ENCODE results near the gene CALHM5.

CALHM5 gene

DNA sequence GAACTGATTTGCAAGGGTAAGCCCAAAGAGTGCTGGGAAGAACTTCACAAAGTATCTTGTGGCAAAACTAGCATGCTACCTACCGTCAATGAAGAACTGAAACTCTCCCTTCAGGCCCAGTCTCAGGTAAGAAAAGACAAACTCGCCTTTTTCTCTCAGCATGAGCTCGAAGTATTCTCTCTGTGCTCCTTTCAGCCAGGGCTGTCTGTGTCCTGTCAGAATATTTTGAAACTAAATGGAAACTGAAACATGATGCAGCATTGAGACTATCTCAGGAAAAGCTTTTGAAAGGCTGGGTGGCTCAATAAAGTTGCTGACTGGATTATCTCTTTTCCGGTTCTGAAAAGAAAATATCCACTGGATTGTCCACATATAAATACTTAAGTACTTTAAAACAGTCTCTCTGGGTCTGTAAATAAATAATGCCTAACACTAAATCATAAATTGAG lies 696 bp downstream of the CALHM5 start:
- DNase-seq = no peak

DNA sequence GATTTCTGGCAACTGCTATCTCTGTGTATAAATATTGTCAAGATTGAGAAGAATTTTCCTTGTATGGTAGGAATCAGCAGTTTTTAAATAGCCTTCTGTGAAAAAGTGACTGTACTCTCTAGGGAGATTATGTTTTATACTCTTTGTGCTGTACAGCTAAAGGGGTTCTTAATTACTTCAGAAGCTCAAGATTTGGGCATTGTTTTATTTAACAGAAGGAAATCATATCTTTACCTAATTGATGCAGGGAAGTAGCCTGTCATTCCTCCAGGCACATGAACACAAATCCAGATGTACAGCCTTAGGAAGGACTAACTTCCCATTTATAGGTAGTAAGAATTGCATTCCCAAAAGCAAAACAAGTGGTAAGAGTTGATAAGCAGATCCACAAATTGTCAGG lies 1.3 kb downstream of the CALHM5 start:
- no peak for DNase-seq

DNA sequence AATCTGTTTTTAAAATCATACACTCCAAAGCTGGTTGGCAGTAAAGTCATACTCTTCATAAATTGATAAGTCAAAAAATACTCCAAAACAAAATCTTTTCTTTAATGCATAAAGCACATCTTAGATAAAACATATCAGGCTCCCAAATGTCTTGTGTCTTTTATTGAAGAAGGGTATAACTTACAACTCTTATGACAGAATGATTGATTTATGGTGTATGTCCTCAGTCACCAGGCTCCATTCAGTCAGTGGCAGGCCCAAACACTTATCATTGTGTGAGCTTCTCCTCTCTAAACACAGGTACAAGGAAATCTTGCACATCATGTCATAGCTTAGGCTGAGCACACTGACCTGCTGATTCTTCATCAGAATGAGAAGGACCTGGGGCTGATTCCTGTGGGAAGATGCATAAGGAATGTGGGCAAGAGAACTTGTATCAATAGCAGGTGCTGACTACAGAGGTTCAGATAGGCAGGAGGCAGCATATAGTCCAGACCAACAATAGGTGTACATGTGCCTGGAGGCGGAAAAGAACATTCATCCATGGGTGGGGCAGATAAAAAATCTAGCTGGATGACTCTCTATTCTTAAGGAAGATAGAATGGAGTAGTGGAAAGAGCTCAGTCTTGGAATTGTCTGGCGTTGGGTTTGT lies 1.9 kb downstream of the CALHM5 start:
- no peak for DNase-seq

DNA sequence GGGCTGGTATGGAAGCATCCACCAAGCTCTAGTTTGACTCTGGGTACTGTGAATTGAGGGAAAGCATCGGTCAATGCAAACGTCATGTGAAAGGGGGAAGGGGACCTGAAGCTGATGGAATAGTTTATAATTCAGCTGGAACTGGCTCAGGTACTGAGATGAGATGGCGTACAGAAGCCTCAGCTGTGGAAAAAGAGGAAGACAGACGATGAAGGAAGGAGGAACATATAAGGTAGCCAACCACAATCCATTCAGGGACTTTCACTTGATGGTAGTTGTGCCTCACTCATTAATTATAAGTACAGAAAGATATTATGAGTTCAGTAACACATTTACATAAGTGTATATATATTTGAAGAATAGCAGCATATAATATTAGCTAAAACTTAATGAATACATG lies 2.7 kb downstream of the CALHM5 start:
- DNase-seq = no peak

DNA sequence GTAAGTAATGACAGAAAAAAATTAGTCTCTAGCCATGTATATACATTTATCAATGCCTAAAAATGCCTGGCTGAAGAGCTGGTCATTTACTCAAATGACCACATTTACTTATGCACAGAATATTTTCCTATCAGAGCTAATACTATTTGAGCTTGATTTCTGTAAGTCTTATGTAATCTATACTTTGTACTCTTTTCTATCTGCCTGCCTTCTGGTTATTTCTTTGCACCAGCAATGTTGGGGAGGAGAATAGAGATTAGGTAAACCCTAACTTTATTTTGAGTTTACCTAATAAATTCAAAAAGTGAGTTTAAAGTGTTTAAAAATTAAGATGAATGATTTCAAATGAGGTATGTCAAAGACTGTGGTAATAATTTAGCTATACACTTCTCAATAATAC lies 3.7 kb downstream of the CALHM5 start:
- no peak for DNase-seq

DNA sequence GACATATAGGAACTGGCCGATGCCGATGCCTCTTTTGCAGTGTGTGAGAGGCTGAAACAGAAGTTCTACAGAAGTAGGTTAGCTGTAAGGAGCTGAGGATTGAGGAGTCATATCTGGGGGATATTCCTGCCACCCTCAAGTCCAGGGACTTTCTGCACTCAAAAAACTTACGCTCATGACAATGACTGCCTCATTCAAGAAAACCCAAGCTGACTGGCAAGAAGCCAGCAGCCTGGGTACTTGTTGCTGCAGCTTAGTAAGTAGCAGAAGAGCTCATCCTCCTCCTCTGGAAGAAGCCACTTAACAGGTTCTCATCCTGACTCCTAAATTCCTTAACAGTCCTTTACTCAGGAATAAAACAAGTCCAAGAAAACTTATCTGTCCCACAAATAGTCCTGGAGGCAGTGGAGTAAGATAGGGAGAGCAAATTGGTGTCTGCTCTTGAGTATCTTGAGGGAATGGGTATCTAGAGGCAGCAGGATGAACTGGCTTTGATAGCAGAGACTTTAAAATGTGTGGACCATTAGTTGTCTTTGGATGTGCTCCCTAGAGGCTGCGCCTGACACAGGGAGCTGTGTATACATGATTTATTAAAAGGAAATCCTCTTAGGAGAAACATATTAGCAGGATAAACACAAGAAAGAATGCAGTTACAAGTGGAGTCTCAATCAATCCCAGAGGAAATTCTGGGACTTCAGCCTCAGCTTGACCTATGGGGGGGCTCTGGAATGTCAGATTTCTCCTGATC lies 7.4 kb downstream of the CALHM5 start:
- peak in 1 of 2 experiments; percentile 38 for DNase-seq

DNA sequence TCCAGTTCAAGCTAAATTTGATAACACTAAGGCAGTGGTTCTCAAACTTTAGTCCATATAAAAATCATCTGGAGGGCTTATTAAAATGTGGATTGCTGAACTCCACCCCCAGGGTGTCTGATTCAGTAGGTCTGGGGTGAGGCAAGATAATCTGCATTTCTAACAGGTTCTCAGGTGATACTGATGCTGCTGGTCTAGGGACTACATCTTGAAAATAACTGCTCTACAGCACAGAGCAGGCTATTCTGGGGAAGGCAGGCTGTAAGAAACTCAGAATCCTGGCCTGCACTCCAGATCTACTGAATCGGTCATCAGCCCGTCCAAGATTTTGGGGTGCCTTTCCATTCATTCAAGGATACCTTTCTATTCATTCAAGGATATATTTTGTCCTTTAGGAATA lies 11.5 kb downstream of the CALHM5 start:
- no peak for DNase-seq

DNA sequence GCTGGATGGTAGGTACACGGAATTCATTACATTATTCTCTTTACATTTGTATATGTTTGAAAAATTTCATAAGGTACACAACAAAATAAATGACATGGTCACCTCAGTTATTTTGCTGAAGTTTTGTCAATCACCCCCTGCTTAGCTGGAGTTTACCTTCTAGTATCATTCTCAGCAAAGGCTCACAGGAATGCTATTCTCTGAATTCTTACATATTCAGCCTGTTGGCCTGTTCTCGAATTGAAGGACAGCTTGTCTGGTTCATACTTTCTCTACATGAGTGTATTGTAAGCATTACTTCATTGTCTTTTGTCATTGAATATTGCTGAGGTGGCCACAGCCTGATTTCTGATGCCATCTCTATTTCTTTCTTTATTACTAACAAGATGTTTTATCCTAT lies 12.8 kb downstream of the CALHM5 start:
- DNase-seq = no peak

DNA sequence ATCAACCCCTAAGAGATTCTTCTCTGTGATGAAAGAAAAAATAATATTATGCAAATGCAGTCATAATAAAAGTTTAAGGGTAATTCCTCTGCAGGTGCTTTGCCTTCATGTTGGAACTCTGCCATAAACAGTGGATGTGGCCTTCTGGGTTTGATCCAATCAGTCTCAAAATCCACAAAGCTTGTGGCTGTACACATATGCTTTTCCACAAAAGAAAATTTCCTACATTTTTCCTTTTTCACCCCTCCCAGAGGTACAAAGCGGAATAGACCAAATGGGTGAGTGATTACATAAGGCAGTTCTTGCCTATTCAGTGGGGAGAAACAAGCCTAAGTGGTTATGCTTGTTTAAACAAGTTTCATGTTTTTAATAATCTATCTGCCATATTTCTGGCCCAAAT lies 16.7 kb downstream of the CALHM5 start:
- no peak for DNase-seq

DNA sequence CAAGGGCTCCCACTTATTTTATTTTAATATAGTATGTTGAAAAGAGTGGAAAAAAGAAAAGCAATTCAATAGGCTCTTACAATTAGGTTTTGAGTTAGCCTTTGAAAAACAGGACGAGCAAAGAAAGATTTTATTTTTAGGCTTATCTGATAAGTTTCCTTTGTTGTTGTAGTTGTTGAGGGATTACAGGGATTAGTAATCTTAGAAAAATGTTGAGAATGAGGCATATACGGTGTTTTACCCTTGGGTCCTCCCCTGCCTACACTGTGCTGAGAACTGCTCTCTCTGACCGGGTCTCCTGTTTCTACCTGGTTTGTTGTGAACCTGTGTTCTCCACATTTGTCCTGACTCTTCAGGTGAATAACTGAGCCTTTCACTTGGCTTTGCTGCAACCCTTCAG lies 17.3 kb downstream of the CALHM5 start:
- DNase-seq = no peak

DNA sequence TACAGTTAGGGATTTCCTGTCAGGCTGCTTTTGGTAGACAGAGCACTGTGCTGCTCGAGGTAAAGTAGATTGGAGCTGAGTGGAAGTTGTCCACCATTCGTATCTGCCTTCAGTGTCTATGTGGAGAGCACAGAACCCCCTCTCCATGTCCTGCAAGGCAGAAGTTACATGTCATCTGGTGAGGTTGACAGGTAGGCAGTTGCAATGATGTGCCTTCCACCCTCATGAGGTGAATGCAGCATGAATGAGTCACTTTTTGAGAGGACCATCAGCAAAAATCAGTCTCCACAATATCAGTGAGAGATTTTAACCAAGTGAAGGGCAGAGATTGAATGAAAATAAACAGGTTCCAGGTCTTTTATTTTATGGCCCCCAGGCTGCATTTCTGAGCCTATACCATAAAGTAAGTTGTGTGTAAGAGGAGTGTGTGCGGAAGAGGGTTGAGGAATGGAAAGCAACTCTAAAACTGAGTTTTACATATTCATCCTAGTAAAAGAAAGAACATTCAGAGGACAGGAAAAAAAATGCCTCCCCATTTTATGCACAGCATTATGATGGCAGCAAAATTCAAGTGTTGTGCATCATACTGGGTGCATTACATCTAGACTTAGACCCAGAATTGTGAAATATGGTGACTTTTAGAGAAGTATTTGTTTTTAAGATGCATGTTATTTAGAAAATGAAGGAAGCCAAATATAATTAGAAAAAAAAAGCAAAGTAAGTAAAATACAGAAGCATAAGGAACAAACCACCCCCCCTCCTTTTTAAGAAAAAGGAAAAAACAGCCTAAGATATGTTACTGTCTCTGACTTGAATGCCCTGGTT lies 18.2 kb downstream of the CALHM5 start:
- no peak for DNase-seq

DNA sequence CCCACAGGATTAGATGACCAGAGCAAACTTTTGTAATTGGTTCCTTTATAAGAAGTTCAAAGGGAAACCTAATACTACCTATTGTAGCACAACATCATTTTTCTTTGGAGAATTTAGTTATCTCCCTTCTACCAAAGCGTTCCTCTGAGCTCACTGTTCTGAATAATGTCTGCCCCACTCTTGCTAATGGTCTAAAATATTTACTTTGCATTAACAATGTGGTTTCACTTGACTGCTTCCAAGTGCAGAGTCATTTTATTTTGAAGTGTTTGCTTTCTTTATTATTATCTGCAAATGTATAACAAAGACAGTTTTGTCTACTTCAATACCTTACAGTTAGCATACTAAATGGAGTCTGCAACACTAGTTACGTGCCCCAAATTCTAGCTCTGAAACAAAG lies 19.0 kb downstream of the CALHM5 start:
- no peak for DNase-seq

DNA sequence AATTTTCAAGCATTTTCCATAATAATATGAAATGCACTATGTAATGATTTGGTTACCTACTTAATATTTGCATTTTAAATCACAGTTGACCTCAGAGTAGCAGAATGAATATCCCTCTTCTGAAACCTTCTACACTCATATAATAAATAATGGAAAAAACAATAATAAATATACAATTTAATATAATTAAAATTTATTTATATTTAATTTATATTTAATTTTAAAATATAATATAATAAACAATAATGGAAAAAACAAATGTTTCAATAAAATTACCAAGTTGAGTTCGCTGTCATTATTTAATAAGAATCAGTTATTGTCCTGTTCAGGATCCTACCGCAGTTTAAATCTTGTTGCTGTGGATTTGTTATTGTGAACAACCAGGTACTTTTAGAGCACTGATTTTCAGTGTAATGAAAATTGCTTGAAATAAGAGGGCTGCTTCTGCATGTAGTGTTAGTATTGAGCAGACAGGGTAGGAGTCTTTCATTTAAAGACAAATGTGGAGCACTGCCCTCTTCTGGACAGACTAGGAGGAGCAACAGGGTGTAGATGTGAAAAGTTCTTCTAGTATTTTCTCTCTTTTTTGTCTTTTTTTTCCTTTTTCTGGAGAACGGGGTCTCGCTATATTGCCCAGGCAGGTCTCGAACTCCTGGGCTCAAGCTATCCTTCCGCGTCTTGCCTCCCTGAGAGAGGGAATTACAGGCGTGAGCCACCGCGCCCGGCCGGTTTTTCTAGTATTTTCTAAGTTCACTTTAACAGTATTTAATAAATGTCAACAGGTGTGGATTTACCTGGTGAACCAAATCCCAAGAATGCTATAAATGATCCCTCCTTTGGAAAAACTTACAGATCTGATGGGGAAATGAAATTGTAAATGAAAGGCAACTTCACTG lies 20.5 kb downstream of the CALHM5 start:
- DNase-seq = peak in 1 of 2 experiments; percentile 55

DNA sequence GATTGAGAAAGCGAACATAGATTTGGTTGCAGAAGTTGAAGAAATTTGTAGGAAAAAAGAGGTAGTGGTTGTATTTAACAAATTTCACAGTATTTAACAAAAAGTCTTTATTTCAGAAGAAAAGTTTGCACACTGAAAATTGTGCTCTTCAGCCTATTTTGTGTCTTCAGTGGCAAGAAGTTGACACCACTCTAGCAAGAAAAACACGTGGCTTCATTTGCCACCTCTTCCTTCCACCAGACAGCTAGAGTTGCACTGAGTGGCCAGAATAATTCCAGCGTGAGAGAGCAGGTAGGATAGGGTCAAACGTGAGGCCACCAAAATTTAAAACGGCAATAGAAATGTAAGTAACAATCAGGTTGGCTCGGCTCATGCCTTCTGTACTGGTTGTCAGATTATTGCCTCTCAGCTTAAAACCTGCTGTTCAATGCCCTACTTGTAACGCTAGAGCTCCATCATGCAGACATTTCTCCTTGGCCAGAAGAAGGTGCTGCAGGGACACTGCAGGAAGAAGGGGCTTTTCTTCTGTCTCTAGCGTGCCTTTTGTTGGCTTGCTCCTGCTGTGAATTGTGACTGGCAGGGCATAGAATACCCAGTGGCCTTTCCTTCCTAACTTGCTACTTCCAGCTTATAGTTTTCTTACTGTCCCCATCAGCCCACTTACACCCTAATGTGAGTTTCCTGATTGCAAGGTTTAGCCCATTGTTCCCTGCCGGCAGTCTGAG lies 22.0 kb downstream of the CALHM5 start:
- peak in 1 of 2 experiments; percentile 34 for DNase-seq

DNA sequence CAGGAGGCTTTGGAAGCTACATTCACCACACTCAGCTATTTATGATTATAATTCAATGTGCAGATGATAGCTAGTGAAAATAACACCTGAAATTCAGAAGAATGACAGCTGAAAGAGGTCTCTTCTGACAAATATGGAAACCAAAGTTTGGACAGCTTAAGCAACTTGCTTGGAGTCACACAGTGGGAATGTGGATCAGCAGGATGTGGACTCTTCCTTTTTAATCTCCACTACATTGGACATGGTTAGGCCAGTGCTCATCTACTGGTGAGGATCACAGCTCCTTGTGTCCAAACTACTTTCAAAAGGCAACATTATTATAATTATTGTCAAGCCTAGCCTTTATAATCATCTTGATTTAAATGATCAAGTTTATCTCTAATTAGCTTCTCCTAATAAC lies 23.7 kb downstream of the CALHM5 start:
- no peak for DNase-seq

DNA sequence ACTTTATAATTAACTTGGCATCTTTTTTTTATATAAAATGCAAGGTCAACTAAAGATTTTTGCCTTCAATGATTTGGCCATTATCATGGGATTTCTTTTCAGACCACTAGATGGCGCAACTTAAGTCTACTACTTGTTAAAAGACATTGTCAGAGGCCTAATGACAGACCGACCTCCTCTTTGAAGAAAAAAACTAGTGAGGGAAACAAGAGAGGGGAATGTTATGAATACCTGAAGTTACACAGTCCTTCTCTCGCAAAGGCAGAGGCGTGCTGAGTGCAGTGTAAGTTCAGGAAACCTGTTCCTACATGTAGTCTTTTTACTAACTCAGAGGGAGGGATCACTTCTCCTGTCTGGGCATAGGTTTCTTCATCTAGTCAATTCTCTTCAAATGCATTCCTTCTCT lies 24.8 kb downstream of the CALHM5 start:
- peak in 1 of 2 experiments; percentile 54 for DNase-seq

DNA sequence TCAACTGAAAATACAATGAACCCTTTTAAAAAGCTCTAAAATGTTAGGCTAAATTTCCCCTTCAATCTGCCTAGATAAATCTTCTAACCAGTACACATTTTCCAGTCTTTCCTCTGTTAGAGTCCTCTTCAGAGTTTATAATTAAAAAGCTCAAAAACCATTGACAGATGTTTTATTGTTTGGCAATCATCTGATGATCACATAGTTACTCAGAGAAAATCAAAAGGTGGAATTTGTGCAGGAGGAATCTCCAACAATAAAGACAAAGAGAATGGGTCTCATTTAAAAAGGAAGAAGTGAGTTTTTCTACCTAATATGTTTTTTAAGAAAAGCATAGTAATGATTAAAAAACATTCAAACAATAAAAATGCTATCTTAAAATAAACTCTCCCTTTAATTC lies 31.0 kb downstream of the CALHM5 start:
- DNase-seq = no peak

DNA sequence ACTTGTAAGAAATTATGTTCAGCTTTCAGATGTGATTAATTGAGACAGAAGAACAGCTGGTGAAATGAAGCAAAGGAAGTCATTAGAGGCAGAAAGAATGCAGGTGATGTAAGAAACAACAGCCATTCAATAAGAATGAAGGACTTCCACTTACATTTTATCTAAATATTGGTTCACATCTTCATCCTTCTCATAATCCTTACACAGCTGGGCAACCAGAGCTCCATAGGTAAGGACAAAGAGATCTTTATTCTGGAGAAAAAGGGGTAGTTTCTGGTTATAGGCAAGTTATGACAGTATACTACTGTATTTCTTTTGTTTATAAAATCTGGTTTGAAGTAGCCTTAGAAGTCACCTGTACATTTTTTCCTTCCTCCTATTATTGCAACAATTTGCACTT lies 31.7 kb downstream of the CALHM5 start:
- DNase-seq = peak in 1 of 2 experiments; percentile 24

DNA sequence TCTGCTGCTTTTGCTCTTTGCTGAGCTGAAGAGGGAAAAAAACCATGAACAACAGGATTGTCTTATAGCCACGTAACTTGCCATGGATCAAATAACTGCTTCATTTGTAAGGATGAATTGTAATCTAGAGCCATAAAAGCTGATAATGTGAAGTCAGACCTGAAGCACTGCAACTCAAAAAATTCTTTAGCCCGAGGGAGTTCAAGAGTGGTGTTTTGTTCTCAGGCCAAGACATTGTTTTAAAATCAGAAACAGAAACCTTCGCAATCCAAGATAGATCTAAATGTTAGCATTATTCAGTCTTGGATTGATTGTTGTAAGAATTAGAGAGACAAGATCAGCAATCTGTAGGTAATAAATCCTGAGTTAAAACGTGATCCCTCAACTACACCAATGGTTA lies 34.2 kb downstream of the CALHM5 start, which contains the start of gene TRAPPC3L:
Gene TRAPPC3L, minus strand, starts transcription at position 34 of the 400 bp plus-strand sequence. CDS start 170 bp downstream, outside the sequence.
- DNase-seq = no peak

DNA sequence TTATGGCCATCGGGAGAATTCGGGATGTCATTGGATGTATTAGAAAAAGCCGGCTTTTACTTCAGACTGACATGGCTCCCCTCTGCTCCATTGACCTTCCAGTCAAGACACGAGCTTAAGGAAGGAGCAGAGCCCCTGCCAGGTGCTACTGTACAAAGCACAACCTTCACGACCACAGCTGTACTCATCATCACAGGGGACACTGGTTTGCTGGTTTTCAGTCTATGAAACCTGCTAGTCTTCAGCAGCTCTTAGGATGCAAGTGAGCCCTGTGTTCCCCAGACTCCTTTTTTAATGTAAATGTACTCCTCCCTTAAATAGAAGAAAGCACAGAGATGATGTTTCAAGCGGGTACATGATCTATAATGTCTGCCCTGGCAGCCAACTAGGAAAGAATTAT lies 35.9 kb downstream of the CALHM5 start:
- no peak for DNase-seq

DNA sequence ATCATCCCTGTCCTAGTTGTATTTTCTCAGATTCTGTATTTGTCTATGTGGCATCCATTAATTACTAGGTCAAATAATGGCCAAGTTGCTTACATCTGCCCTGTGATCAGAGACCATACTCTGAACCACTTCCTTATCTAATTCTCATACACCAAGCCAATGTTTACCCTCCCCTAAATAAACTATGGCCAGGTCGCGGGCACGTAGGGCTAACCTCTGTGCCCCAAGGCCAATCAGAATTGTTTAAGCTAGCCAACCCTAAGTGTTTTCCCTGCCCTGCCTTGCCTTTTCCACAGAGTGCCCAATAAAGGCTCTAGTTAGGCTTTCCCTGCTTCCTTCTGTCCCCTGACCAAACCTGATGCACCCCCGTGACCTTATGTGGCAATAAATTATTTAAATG lies 39.4 kb downstream of the CALHM5 start:
- DNase-seq = no peak

DNA sequence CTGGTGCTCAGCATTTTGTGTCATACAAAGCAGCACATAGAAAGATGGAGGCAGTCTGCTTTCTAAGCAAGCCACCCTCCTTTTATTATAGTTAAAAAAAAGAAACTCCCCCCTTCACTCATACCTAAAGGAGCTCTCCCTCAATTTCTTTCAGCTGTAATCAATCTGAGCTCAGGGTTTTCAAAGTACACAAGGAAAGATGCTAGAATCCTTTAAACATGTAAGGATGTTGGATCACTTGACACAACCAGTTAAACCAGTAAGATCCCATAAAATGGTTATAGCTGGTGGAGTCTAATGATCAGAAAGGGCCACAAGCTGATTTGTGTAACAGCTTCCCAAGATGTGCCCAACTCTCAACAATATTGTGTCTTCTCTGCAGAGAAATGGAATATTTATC lies 42.0 kb downstream of the CALHM5 start, which contains the start of gene CALHM4:
Gene CALHM4, plus strand, starts transcription at position 301 of the 400 bp plus-strand sequence. Its CDS starts 43 bp downstream, at position 344.
- no peak for DNase-seq

All from NCI-H524 (cell line).